A673 (cell line): Measurements from ENCODE around the gene ASB1.

Experiments used
- EZH2 ChIP-seq: fragments of 200-600 bp; sonication (generic); IDR thresholded peaks from 2 replicates; pipeline ENCODE4 v1.6.1; 2017; ENCODE audit warnings: borderline replicate concordance, low read depth, mild to moderate bottlenecking, mixed read lengths, antibody characterized with exemption, low read length; ENCODE audit not compliant: poor library complexity, severe bottlenecking
- TF ChIP-seq, protein P1 (sequence below): fragments of 300-800, 200-600 bp; sonication (generic); conservative IDR thresholded peaks from 2 replicates; pipeline ENCODE4 v1.5.1; 2017; ENCODE audit warnings: low read depth, mild to moderate bottlenecking, antibody characterized with exemption, low read length, moderate library complexity, mixed read lengths

DNA sequence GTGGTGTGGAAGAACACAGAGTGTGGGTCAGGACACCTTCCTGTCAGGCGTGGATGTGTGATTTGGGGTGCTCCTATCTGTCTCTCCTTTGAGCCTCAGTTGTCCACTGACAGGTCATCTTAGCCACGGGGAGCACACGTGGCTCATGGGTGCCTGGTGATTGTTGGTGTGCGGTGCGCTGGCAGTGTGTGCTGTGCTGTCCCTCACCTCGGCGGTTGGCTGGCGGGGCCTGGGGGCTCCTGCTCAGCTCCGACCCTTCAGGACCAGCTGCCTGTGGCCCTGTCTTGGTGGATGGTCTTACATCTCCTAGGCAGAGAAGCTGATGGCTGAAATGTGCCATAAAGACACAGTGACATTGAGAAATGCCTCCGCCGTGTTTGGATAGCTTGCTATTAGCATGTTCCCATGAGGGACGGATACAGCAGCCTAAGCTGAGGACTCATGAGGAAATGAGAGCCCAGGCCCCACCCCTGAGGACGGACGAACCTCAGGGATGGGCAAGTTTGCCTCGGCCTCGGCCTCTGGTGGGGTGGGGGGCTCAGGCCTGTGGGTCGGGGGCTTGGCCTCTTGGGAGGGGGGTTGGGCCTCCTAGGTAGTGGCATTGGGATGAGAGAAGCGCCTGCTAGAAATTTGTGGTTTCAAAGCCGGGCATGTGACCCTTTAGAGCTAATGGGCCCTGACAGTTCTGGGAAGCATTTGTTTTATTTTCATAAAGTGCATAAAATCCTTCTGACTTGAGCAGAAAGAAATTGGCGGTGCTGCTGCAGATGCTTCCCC, 20.3 kb upstream of the ASB1 start:
- TF ChIP-seq, protein P1, sequence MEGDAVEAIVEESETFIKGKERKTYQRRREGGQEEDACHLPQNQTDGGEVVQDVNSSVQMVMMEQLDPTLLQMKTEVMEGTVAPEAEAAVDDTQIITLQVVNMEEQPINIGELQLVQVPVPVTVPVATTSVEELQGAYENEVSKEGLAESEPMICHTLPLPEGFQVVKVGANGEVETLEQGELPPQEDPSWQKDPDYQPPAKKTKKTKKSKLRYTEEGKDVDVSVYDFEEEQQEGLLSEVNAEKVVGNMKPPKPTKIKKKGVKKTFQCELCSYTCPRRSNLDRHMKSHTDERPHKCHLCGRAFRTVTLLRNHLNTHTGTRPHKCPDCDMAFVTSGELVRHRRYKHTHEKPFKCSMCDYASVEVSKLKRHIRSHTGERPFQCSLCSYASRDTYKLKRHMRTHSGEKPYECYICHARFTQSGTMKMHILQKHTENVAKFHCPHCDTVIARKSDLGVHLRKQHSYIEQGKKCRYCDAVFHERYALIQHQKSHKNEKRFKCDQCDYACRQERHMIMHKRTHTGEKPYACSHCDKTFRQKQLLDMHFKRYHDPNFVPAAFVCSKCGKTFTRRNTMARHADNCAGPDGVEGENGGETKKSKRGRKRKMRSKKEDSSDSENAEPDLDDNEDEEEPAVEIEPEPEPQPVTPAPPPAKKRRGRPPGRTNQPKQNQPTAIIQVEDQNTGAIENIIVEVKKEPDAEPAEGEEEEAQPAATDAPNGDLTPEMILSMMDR: no peak
- no peak for TF ChIP-seq EZH2
